T-helper 9 cell (primary cell): ENCODE data around the gene PPP2R1B.
"Not testable (repeated sequence)": the region's sequence is repeated elsewhere in the genome, so short reads cannot be mapped to it uniquely, and the experiment has no call there.

Source experiments
- DNase-seq: peaks from one replicate; pipeline ENCODE4 v3.0.0-alpha.2; 2020
- total RNA-seq, 2 donors: gene quantifications; one replicate each; lab custom pipeline; 2026; lab: John Stamatoyannopoulos, UW

Gene PPP2R1B
- total RNA-seq: 54.8 to 59.5 reads per million in 2 donors

DNA sequence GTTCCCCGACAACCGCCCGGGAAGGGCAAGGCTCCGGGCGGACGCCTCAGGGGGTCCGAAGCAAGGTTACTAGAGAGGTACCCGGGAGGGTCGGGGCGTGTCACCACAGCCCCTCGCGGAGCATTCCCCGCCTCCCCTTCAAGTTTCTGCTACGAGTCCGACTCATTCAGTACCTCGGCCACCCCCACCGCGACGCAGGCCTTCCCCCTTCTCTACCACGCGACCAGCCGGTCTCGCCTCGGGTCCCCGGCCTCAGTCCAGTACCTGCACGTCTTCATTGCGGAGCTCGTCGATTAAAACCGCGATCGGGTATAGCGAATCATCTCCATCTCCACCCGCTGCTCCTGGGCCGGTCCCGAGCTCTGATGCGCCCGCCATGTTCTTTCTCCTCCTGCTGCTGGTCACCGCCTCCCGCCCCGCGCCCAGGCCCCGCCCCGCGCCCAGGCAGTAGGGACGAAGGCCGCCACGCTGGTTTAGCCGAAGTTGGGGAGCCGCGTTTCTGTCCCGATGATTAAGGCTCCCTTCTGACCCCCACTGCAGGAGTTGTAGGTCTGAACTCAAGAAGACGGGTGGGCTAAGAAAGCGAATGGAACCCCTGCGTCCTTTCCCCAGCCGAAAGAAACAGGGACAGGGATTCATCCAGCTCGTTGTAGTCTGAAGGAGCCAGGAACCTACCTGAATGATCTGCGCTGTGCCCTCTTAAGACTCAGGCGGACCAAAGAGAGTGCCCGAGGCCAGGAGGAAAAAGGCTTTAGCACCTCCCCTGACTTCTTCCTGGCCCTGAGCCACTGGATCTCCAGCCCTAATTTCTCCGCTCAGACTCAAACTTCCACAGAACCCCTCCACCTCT lies at the start of gene PPP2R1B:
Gene PPP2R1B, minus strand, starts transcription at position 406 of the 850 bp plus-strand sequence. Its CDS starts 28 bp downstream, at position 378.
- DNase-seq: peak; percentile 69

DNA sequence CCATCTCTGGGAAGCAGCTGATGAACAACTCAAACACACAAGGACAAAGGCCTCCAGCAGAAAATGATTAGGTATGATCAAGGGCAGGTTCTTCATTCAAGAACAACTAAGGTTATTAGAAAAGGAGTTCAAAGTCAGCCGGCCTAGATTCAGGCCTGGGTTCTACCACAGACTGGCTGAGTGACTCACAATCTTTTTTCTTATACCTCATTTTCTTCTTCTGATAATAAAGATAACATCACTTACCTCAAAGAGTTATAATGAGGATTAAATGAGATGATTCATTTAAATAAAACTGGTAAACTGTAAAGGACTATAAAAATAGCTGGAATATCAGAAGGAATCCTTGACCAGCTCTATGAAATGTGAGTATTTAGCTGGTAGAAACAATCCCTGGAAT lies 49.3 kb upstream of the PPP2R1B start:
- no peak for DNase-seq

GRCh38 chr11:111814557-111815320 lies 48.5 kb upstream of the PPP2R1B start:
- DNase-seq: no peak

- DNase-seq: no peak
These were observed 47.9 kb upstream of the PPP2R1B start for GRCh38 chr11:111814106-111814505.

- DNase-seq: no peak
These were observed 46.0 kb upstream of the PPP2R1B start for GRCh38 chr11:111812211-111812610.

- no peak for DNase-seq
These were observed 45.3 kb upstream of the PPP2R1B start for GRCh38 chr11:111811445-111811844.

GRCh38 chr11:111808834-111809233 lies 42.6 kb upstream of the PPP2R1B start:
- no peak for DNase-seq

DNA sequence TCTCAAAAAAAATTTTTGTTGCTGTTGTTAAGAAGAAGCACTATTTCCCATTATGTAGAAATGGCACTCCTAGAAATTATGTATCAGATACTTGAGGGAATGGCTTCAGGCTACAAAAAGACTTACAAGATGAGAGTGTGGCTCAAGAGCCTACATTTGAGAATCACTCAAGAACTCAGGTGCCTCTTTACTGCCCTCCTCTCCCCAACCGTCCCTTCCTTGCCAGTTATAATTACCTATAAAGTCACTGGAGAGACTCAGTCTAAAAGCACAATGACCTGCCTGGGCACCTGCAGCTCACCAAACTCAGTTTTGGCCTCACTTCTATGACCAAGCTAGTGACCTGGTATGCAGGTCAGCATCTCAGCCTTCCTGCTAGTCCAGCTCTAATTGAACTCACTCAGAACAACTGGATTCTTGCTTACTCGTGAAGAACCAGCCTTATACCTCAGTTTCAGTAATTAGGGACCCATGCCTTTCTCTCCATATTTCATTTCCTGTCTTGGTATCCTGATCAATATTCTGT lies 41.9 kb upstream of the PPP2R1B start:
- no peak for DNase-seq

- no peak for DNase-seq
These were observed 40.9 kb upstream of the PPP2R1B start for GRCh38 chr11:111807076-111807475.

- no peak for DNase-seq
These were observed 34.9 kb upstream of the PPP2R1B start for GRCh38 chr11:111801135-111801534.

- DNase-seq: no peak
These were observed 32.1 kb upstream of the PPP2R1B start for GRCh38 chr11:111798279-111798678.

- DNase-seq: no peak
These were observed 31.0 kb upstream of the PPP2R1B start for GRCh38 chr11:111797145-111797581.

DNA sequence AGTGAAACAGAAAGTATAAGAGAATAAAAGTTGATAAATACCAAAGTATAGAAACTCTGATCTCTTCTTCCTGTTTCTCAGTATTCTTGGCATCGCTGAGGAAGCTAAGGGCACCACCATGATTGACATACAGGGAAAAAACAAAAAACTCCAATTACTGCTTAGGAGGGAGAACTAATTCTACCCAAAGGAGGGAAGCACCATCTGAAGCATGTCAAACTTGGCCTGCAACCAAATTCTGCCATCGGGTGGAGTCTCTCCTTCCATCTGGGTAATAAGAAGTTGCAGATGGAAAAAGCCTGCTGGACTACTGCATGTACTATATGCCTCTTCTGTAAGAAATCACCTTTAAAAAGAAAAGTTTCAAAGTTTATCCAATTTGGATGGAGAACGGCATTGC lies 30.5 kb upstream of the PPP2R1B start:
- no peak for DNase-seq

DNA sequence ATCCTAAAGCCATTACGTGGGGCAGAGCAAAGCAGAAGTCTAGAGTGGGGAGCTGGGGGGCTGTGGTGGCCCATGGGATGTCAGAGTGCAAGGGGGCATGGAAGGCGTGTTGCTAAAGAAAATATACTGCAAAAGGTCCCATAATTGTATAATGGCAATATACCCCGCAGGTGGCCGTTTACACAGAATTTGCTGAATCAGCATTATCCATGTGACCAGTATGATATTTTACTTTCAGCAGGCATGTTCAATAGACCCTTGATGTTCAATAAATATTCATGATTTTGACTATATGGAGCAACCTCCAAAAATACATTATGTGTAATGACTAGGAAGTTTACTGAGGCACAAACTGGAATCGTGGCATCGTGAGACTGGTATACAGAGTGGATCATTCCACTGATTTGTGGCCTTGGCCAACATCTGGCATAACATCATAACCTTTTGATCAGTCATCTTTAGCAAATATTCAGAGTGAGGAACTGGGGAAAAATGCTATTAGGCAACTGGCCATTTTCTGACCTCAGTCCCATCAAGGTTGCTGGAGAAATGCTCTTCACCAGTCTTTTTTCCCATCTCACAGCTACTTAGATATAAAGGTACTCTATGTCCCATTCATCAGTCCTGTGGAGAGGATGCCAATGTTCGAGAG lies 29.3 kb upstream of the PPP2R1B start:
- no peak for DNase-seq

DNA sequence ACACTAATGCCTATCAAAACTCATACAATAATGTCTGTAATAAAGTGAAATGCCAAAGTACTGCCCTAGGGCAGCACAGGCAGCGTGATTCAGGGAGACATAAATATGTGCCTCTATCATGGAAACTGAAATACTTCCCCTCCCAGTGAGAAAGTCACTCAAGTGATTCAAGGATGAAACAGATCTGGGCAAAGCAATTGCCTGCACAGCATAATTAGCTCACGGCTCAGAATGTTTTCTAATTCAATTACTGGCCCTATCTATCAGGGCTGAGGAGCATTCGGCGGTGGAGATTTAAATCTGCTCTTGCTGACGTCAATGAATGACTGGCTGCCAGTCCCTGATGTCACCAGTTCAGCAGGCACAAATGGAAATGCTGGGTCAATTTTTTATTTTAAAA lies 27.7 kb upstream of the PPP2R1B start:
- DNase-seq: no peak

DNA sequence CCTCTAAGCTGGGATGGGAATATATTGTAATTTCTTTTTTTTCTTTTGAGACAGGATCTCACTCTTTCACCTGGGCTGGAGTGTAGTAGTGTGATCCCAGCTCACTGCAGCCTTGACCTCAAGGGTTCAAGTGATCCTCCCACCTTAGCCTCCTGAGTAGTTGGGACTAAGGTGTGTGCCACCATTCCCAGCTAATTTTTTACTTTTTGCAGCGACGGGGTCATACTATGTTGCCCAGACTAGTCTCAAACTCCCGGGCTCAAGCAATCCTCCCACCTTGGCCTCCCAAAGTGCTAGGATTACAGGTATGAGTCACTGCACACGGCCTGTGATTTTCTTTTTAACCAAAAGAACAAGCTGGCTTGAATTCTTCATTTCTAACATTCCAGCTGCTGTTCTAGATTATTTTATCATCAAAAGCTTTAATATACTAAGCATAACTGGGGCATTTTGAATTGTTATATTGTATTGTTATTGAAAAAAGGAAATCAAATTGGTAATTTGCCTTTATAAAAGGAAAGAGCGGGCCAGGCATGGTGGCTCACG lies 26.8 kb upstream of the PPP2R1B start:
- no peak for DNase-seq

GRCh38 chr11:111792314-111792713 lies 26.1 kb upstream of the PPP2R1B start:
- no peak for DNase-seq

- no peak for DNase-seq
These were observed 22.3 kb upstream of the PPP2R1B start for GRCh38 chr11:111788464-111788863.

GRCh38 chr11:111788051-111788450 lies 21.9 kb upstream of the PPP2R1B start:
- DNase-seq: no peak

GRCh38 chr11:111785886-111786412 lies 19.8 kb upstream of the PPP2R1B start:
- no peak for DNase-seq

DNA sequence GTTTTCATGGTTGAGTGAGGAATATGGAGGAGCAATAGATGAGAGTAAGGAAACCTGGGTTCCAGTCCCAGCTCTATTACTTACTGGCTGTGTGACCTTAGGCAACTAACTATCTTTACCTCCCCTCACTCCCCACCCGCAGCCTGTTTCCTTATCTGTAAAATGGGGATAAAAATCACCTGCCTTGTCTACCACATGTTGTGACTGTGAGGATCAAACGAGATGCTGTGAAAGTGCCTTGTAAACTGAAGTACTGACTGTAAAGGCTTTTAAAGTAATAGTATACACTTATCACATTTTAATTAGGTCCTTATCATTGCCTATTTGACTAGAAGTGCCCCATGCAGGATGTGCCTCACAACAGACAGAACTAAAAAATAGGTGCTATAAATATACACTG lies 18.9 kb upstream of the PPP2R1B start:
- DNase-seq: no peak

- not testable (repeated sequence) for DNase-seq
These were observed 18.1 kb upstream of the PPP2R1B start for GRCh38 chr11:111784311-111784710.
